IMR-90 (cell line): ENCODE data around the gene OXER1. TPM values are rescaled to one million over a fixed set of nuclear protein-coding genes. Genes with fewer than 3 reads are reported as not detected.

Experiments used
- ATAC-seq: fragments of 200-7000 bp; cut with Tn5 transposase; 2 replicates; pipeline ENCODE4 v1.9.1; 2020; ENCODE audit warnings: low read depth, mild to moderate bottlenecking, moderate library complexity
- BruUV-seq: library from RNA; stranded (reverse); fragments of 400-500 nt; replicated peaks from 2 replicates; lab custom pipeline; 2021; lab: Mats Ljungman, UMichigan
- CTCF ChIA-PET: fragments of 300-600 bp; formaldehyde crosslinking; extraction: SDS; loops from one replicate; lab custom pipeline; 2021; ENCODE audit warnings: antibody characterized with exemption; lab: Yijun Ruan, JAX
- POLR2A ChIA-PET: fragments of 300-600 bp; sonication (Branson Sonifier 250); formaldehyde crosslinking; loops from one replicate; lab custom pipeline; 2022; ENCODE audit warnings: antibody characterized with exemption; ENCODE audit not compliant: unreplicated experiment; lab: Charles Lee
- DNase-seq: peaks from one replicate; pipeline ENCODE4 v3.0.0; 2013
- H2AFZ ChIP-seq: replicated peaks from 2 replicates; pipeline ENCODE3; 2013; ENCODE audit warnings: low read length, mild to moderate bottlenecking; ENCODE audit not compliant: poor library complexity
- H2AK5ac ChIP-seq: 2 replicates; pipeline ENCODE4 v1.6.1; 2013; ENCODE audit warnings: low read depth, low read length, inconsistent platforms
- H2AK9ac ChIP-seq: replicated peaks from 2 replicates; pipeline ENCODE3; 2013; ENCODE audit warnings: mild to moderate bottlenecking, low read depth, low read length, moderate library complexity; ENCODE audit not compliant: poor library complexity
- H2BK120ac ChIP-seq: 2 replicates; pipeline ENCODE4 v1.6.1; 2013; ENCODE audit warnings: low read depth, low read length, inconsistent platforms
- H2BK15ac ChIP-seq: 3 replicates; pipeline ENCODE4 v1.6.1; 2013; ENCODE audit warnings: low read depth, low read length, inconsistent platforms
- H2BK20ac ChIP-seq: 2 replicates; pipeline ENCODE4 v1.6.1; 2013; ENCODE audit warnings: low read depth, mild to moderate bottlenecking, inconsistent platforms, low read length, moderate library complexity
- H2BK5ac ChIP-seq: 2 replicates; pipeline ENCODE4 v1.6.1; 2013; ENCODE audit warnings: mild to moderate bottlenecking, low read depth, low read length, inconsistent platforms; ENCODE audit not compliant: poor library complexity, severe bottlenecking
- H3K14ac ChIP-seq: replicated peaks from 2 replicates; pipeline ENCODE4 v1.6.1; 2013; ENCODE audit warnings: low read depth, low read length, inconsistent platforms
- H3K18ac ChIP-seq: 2 replicates; pipeline ENCODE4 v1.6.1; 2013; ENCODE audit warnings: low read depth, low read length, control low read depth
- H3K23ac ChIP-seq: 2 replicates; pipeline ENCODE4 v1.6.1; 2013; ENCODE audit warnings: low read depth, low read length, inconsistent platforms
- H3K27ac ChIP-seq: 2 replicates; pipeline ENCODE4 v1.5.1; 2013; ENCODE audit warnings: mild to moderate bottlenecking, control low read depth, low read length; ENCODE audit not compliant: insufficient read depth
- H3K27me3 ChIP-seq: 2 replicates; pipeline ENCODE4 v1.6.1; 2013; ENCODE audit warnings: low read length; ENCODE audit not compliant: control insufficient read depth, insufficient read depth
- H3K36me3 ChIP-seq: 2 replicates; pipeline ENCODE4 v1.6.1; 2013; ENCODE audit warnings: low read length, mixed read lengths; ENCODE audit not compliant: control insufficient read depth, insufficient read depth
- H3K4ac ChIP-seq: 2 replicates; pipeline ENCODE4 v1.6.1; 2013; ENCODE audit warnings: low read depth, low read length, inconsistent platforms
- H3K4me1 ChIP-seq: 2 replicates; pipeline ENCODE4 v1.6.1; 2013; ENCODE audit warnings: low read length, mixed read lengths; ENCODE audit not compliant: control insufficient read depth, insufficient read depth
- H3K4me2 ChIP-seq: 2 replicates; pipeline ENCODE4 v1.6.1; 2013; ENCODE audit warnings: low read depth, mild to moderate bottlenecking, control low read depth, low read length, moderate library complexity
- H3K4me3 ChIP-seq: 2 replicates; pipeline ENCODE4 v1.5.1; 2013; ENCODE audit warnings: low read depth, mild to moderate bottlenecking, control low read depth, low read length, moderate library complexity; ENCODE audit not compliant: insufficient read depth
- H3K56ac ChIP-seq: 2 replicates; pipeline ENCODE4 v1.6.1; 2013; ENCODE audit warnings: low read length, inconsistent platforms; ENCODE audit not compliant: insufficient read depth; ENCODE audit errors: extremely low read depth
- H3K79me1 ChIP-seq, 2 experiments: 2 replicates each; pipeline ENCODE4 v1.6.1; 2013; ENCODE audit warnings: low read length in 2 of 2, inconsistent platforms in 1 of 2, low read depth in 1 of 2
- H3K9ac ChIP-seq: 2 replicates; pipeline ENCODE4 v1.6.1; 2013; ENCODE audit warnings: low read depth, low read length, control low read depth
- H3K9me1 ChIP-seq: 2 replicates; pipeline ENCODE4 v1.6.1; 2013; ENCODE audit warnings: low read length, inconsistent platforms; ENCODE audit not compliant: insufficient read depth
- H3K9me3 ChIP-seq: 2 replicates; pipeline ENCODE4 v1.6.1; 2013; ENCODE audit warnings: low read length; ENCODE audit not compliant: control insufficient read depth, insufficient read depth
- H4K20me1 ChIP-seq: 2 replicates; pipeline ENCODE4 v1.6.1; 2013; ENCODE audit warnings: low read length, inconsistent platforms; ENCODE audit not compliant: insufficient read depth
- H4K5ac ChIP-seq: 2 replicates; pipeline ENCODE4 v1.6.1; 2013; ENCODE audit warnings: mild to moderate bottlenecking, low read depth, low read length, control low read depth
- H4K8ac ChIP-seq, 2 experiments: 2 replicates each; pipeline ENCODE4 v1.6.1; 2013; ENCODE audit warnings: low read depth in 2 of 2, low read length in 2 of 2, control low read depth in 1 of 2, inconsistent platforms in 1 of 2
- H4K91ac ChIP-seq: 2 replicates; pipeline ENCODE4 v1.6.1; 2013; ENCODE audit warnings: low read depth, low read length, inconsistent platforms; ENCODE audit not compliant: insufficient read depth
- BHLHE40 ChIP-seq: fragments of 150-350 bp; IDR thresholded peaks from 2 replicates; pipeline ENCODE4 v1.6.1; 2016; ENCODE audit warnings: mild to moderate bottlenecking, low read depth, low read length
- CHD1 ChIP-seq: IDR thresholded peaks from 2 replicates; pipeline ENCODE4 v1.6.1; 2012; ENCODE audit warnings: low read depth, low read length, improper control_type of control experiment
- MAFK ChIP-seq: IDR thresholded peaks from 2 replicates; pipeline ENCODE4 v1.6.1; 2012; ENCODE audit warnings: low read depth, low read length, improper control_type of control experiment
- NFE2L2 ChIP-seq: fragments of 150-350 bp; IDR thresholded peaks from 2 replicates; pipeline ENCODE4 v1.6.1; 2016; ENCODE audit warnings: low read depth, mild to moderate bottlenecking, low read length
- POLR2A ChIP-seq: IDR thresholded peaks from 2 replicates; pipeline ENCODE4 v1.6.1; 2012; ENCODE audit warnings: mild to moderate bottlenecking, low read depth, low read length
- RAD21 ChIP-seq: IDR thresholded peaks from 2 replicates; pipeline ENCODE4 v1.6.1; 2012; ENCODE audit warnings: low read length, improper control_type of control experiment
- RCOR1 ChIP-seq: IDR thresholded peaks from 2 replicates; pipeline ENCODE4 v1.6.1; 2012; ENCODE audit warnings: mild to moderate bottlenecking, low read length, improper control_type of control experiment; ENCODE audit not compliant: insufficient replicate concordance
- SMC3 ChIP-seq: fragments of 150-350 bp; IDR thresholded peaks from 2 replicates; pipeline ENCODE4 v1.6.1; 2016; ENCODE audit warnings: low read depth, mild to moderate bottlenecking, antibody characterized with exemption, low read length, moderate library complexity
- USF2 ChIP-seq: fragments of 150-350 bp; IDR thresholded peaks from 2 replicates; pipeline ENCODE4 v1.6.1; 2017; ENCODE audit warnings: mild to moderate bottlenecking, antibody characterized with exemption, low read length, low read depth
- WGBS, 2 experiments: methylation state at CpG; one replicate each; pipeline versions ENCODE4 v1.1.5 to v1.1.7; 2013; ENCODE audit warnings: missing lambda C conversion rate in 2 of 2; ENCODE audit not compliant: insufficient read length in 1 of 2; ENCODE audit errors: extremely low coverage in 2 of 2; 5-methylcytosine and 5-hydroxymethylcytosine counted together
- dilution Hi-C: fragments of 300-500 bp; cut with HindIII; formaldehyde crosslinking; loops from one replicate; pipeline ENCODE4 v1.14.3; 2018; ENCODE audit warnings: low sequenced_read_pairs; ENCODE audit not compliant: unreplicated experiment
- in situ Hi-C: fragments of 300-500 bp; cut with MboI; formaldehyde crosslinking; loops from 3 replicates; pipeline ENCODE4 v1.14.3; 2019; ENCODE audit warnings: low sequenced_read_pairs, inconsistent platforms, mixed read lengths
- intact Hi-C: fragments of 100-400 bp; cut with micrococcal nuclease; formaldehyde crosslinking; loops from 2 replicates; pipeline ENCODE4 v1.10.0; 2022
- polyA plus RNA-seq, 3 experiments: library from polyadenylated mRNA; depleted of rRNA; stranded (reverse); fragments of >200 nt; gene quantifications; 2 replicates each; pipeline ENCODE4 v1.2.3, GENCODE V29; 2012; ENCODE audit warnings: low replicate concordance in 1 of 3
- total RNA-seq: library from RNA; depleted of rRNA; stranded (reverse); fragments of >200 nt; gene quantifications from 2 replicates; pipeline ENCODE4 v1.2.3, GENCODE V29; 2012

OXER1 gene
- total and polyA plus RNA-seq, 2 of the 4 experiments (the other 2 are of a cell fraction), result not detected

GRCh38 chr2:42777883-42778805, 14.2 kb upstream of the OXER1 start:
- H2BK15ac ChIP-seq, result no peak overlapping the region
- no peak overlapping the region for H4K5ac ChIP-seq
- H3K27me3 ChIP-seq, result peaks cover 5% of the 10 kb centered on the region
- ATAC-seq (peak; percentile 68), DNase-seq (peak; percentile 22)
- no peak overlapping the region for H2AK5ac ChIP-seq
- H3K79me1 ChIP-seq, result no peaks in the 10 kb centered on the region
- no peak overlapping the region for H4K91ac ChIP-seq
- dilution Hi-C loops (no loop called here), in situ Hi-C loops (no loop called here), intact Hi-C loops (no loop called here)
- H3K4me1 ChIP-seq, result 0 out of 2 replicates have a peak, but pooled peaks cover 2% of the 10 kb centered on the region
- H2BK120ac ChIP-seq, result no peak overlapping the region
- no peaks in the 10 kb centered on the region for H3K36me3 ChIP-seq
- no peaks in the 10 kb centered on the region for H4K20me1 ChIP-seq
- no peak overlapping the region for H3K4me3 ChIP-seq
- H3K4me2 ChIP-seq, result no peak overlapping the region
- H3K23ac ChIP-seq, result no peak overlapping the region
- no peak overlapping the region for H3K14ac ChIP-seq
- H3K9me1 ChIP-seq, result no peaks in the 10 kb centered on the region
- H3K9ac ChIP-seq, result no peak overlapping the region
- H3K18ac ChIP-seq, result no peak overlapping the region
- POLR2A ChIA-PET, result no interaction called here
- TF ChIP-seq NFE2L2 (no peak), MAFK (no peak), USF2 (no peak), CHD1 (no peak), POLR2A (no peak), SMC3 (no peak), BHLHE40 (no peak), RAD21 (no peak), RCOR1 (no peak)
- CTCF ChIA-PET, result no interaction called here
- no peak overlapping the region for H3K4ac ChIP-seq
- no peak overlapping the region for H3K27ac ChIP-seq
- H2BK20ac ChIP-seq, result no peak overlapping the region
- H2AFZ ChIP-seq, result no peak overlapping the region
- BruUV-seq, result no TSS peak
- no peak overlapping the region for H2BK5ac ChIP-seq
- 68% methylated on average over 2 of the region's 3 CpGs; no CpG with 5 or more reads in 1 of the 2 experiments for WGBS, 2 experiments
- H3K56ac ChIP-seq, result no peak overlapping the region
- H4K8ac ChIP-seq, result no peak overlapping the region
- H2AK9ac ChIP-seq, result no peak overlapping the region
- no peaks in the 10 kb centered on the region; the same call in none of the 2 replicates for H3K9me3 ChIP-seq
